Measurements from ENCODE around the gene SP1. TPM values are rescaled to one million over a fixed set of nuclear protein-coding genes. Genes with fewer than 3 reads are reported as not detected.
"Not testable (repeated sequence)": the region's sequence is repeated elsewhere in the genome, so short reads cannot be mapped to it uniquely, and the experiment has no call there.

Gene SP1
- total and polyA plus RNA-seq, 10 donors = 9.1 to 92.8 (median 84.1) TPM

GRCh38 chr12:53365245-53365904, 14.6 kb upstream of the SP1 start:
- Histone ChIP-seq H3K36me3 (no peaks in the 10 kb centered on the region), H3K27me3 (replicated peaks in 1 of 7) (no peaks in the 10 kb centered on the region), H3K9me3 (no peaks in the 10 kb centered on the region), H3K27ac (peak overlapping the region; percentile 78 to 93 (median 88)), H3K4me1 (peaks cover 7 to 59% (median 49%) of the 10 kb centered on the region in 6 donors), H3K4me3 (peak overlapping the region in 1 of 8 donors; percentile 34)
- intact Hi-C loops (cut with DNase I; ENCODE audit: low total_unique reads) = no loop called here
- 46 to 63% (median 51%) methylated on average over 4 of the region's 4 CpGs for WGBS, 5 donors
- no peak for DNase-seq
- TF ChIP-seq CTCF (IDR thresholded peaks at IDR 0.05 in 8 of 11, conservative IDR thresholded peaks at IDR 0.05 in 3 of 11) (no peak), POLR2A (IDR thresholded peaks at IDR 0.05) (no peak), POLR2AphosphoS5 (IDR thresholded peaks at IDR 0.05) (no peak)

GRCh38 chr12:53373554-53374133, 6.3 kb upstream of the SP1 start:
- peak; percentile 10 for DNase-seq
- intact Hi-C loops (cut with DNase I; ENCODE audit: low total_unique reads); H3K9me3 ChIP-seq; H3K36me3 ChIP-seq; H3K4me3 ChIP-seq; H3K27me3 ChIP-seq (replicated peaks in 1 of 7): not testable (repeated sequence)
- 80 to 88% (median 85%) methylated on average over 6 of the region's 6 CpGs for WGBS, 5 donors
- H3K27ac ChIP-seq = peak overlapping the region; percentile 40 to 98 (median 70)
- peaks cover 19 to 64% (median 46%) of the 10 kb centered on the region in 6 donors for H3K4me1 ChIP-seq

GRCh38 chr12:53374277-53374676, 5.7 kb upstream of the SP1 start:
- DNase-seq = peak; percentile 64
- peak overlapping the region in 7 of 8 donors; percentile 58 to 98 (median 70) for H3K27ac ChIP-seq
- H3K4me3 ChIP-seq; H3K36me3 ChIP-seq; intact Hi-C loops (cut with DNase I; ENCODE audit: low total_unique reads); H3K9me3 ChIP-seq; H3K27me3 ChIP-seq (replicated peaks in 1 of 7): not testable (repeated sequence)
- peaks cover 22 to 63% (median 45%) of the 10 kb centered on the region in 6 donors for H3K4me1 ChIP-seq
- WGBS, 5 donors = 81 to 92% (median 84%) methylated on average over 14 of the region's 14 CpGs

- TF ChIP-seq POLR2AphosphoS5 (IDR thresholded peaks at IDR 0.05) (no peak), POLR2A (IDR thresholded peaks at IDR 0.05) (no peak), CTCF (IDR thresholded peaks at IDR 0.05 in 8 of 11, conservative IDR thresholded peaks at IDR 0.05 in 3 of 11) (no peak)
- 89 to 94% (median 91%) methylated on average over 2 of the region's 2 CpGs for WGBS, 5 donors
- peaks cover 0 to 8% (median 0%) of the 10 kb centered on the region in 6 donors for H3K36me3 ChIP-seq
- H3K27ac ChIP-seq = no peak overlapping the region
- H3K4me3 ChIP-seq = no peak overlapping the region
- peaks cover 20 to 49% (median 33%) of the 10 kb centered on the region in 6 donors for H3K4me1 ChIP-seq
- H3K9me3 ChIP-seq = no peaks in the 10 kb centered on the region
- no peaks in the 10 kb centered on the region for H3K27me3 ChIP-seq (replicated peaks in 1 of 7)
- DNase-seq = no peak
- intact Hi-C loops (cut with DNase I; ENCODE audit: low total_unique reads) = no loop called here
Observed at GRCh38 chr12:53376747-53377146, 3.2 kb upstream of the SP1 start.

- DNase-seq = peak; percentile 76
- no peaks in the 10 kb centered on the region for H3K27me3 ChIP-seq (replicated peaks in 1 of 7)
- TF ChIP-seq POLR2AphosphoS5 (IDR thresholded peaks at IDR 0.05) (no peak), CTCF (IDR thresholded peaks at IDR 0.05 in 8 of 11, conservative IDR thresholded peaks at IDR 0.05 in 3 of 11) (no peak), POLR2A (IDR thresholded peaks at IDR 0.05) (no peak)
- H3K27ac ChIP-seq = peak overlapping the region; percentile 92 to 99 (median 96)
- peaks cover 29 to 50% (median 37%) of the 10 kb centered on the region in 6 donors for H3K4me1 ChIP-seq
- peak overlapping the region in 2 of 8 donors; percentile 51 to 70 for H3K4me3 ChIP-seq
- H3K9me3 ChIP-seq = no peaks in the 10 kb centered on the region
- H3K36me3 ChIP-seq = peaks cover 0 to 22% (median 15%) of the 10 kb centered on the region in 6 donors
- 92 to 98% (median 96%) methylated on average over 12 of the region's 12 CpGs for WGBS, 5 donors
- intact Hi-C loops (cut with DNase I; ENCODE audit: low total_unique reads) = no loop called here
Observed at GRCh38 chr12:53378222-53378621, 1.8 kb upstream of the SP1 start.
